ENCODE results near the gene HPCAL1. TPM values are rescaled to one million over a fixed set of nuclear protein-coding genes. Genes with fewer than 3 reads are reported as not detected.

Gene HPCAL1
- total and polyA plus RNA-seq, 2 experiments from 2014 or later = 8.3 to 25.4 TPM

DNA sequence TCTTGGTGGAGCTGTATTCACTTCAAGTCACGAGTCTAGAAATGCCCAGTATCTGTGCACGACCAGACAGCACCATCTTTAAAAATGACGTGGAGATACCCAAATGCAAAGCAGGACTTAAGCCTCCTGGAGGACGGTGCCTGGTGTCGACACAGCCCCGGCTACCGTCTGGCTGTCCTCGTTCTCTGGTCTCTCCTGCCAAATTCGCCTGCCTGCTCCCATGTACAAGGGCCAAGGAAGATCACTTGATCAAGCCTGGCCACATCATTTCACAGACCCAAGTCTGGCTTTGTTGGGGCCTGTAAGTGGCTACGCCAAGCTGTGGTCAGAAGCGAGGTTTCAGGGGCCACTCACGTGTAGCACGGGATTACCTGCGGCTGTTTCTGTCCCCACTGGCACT lies 136.0 kb downstream of the HPCAL1 start:
- ATAC-seq = no peak
- DNase-seq (ENCODE audit: low spot score) = no peak
- Mint-ChIP-seq H3K27me3 (ENCODE audit: insufficient read depth, low read depth, poor library complexity) (peaks cover 10% of the 10 kb centered on the region), H3K27ac (no peak overlapping the region), H3K9me3 (no peaks in the 10 kb centered on the region), H3K4me3 (no peak overlapping the region), H3K4me1 (no peaks in the 10 kb centered on the region), H3K36me3 (ENCODE audit: low read depth) (peaks cover 47% of the 10 kb centered on the region)
- H3K4me1 ChIP-seq (ENCODE audit: insufficient read depth) = no peaks in the 10 kb centered on the region
- H3K4me3 ChIP-seq = no peak overlapping the region
- no peak overlapping the region for H2AFZ ChIP-seq
- no peaks in the 10 kb centered on the region for H3K9me2 ChIP-seq (ENCODE audit: insufficient read depth)
- H3K27me3 ChIP-seq (ENCODE audit: insufficient read depth) = no peaks in the 10 kb centered on the region
- no peaks in the 10 kb centered on the region for H3K79me2 ChIP-seq (replicated peaks; ENCODE audit: insufficient read depth)
- H3K27ac ChIP-seq (ENCODE audit: low read depth) = no peak overlapping the region
- no peak for TF ChIP-seq STAT1 (IDR thresholded peaks at IDR 0.05; ENCODE audit: unreplicated experiment)
- no peak for TF ChIP-seq NANOG (IDR thresholded peaks at IDR 0.05; ENCODE audit: borderline replicate concordance)
- TF ChIP-seq, protein P1, sequence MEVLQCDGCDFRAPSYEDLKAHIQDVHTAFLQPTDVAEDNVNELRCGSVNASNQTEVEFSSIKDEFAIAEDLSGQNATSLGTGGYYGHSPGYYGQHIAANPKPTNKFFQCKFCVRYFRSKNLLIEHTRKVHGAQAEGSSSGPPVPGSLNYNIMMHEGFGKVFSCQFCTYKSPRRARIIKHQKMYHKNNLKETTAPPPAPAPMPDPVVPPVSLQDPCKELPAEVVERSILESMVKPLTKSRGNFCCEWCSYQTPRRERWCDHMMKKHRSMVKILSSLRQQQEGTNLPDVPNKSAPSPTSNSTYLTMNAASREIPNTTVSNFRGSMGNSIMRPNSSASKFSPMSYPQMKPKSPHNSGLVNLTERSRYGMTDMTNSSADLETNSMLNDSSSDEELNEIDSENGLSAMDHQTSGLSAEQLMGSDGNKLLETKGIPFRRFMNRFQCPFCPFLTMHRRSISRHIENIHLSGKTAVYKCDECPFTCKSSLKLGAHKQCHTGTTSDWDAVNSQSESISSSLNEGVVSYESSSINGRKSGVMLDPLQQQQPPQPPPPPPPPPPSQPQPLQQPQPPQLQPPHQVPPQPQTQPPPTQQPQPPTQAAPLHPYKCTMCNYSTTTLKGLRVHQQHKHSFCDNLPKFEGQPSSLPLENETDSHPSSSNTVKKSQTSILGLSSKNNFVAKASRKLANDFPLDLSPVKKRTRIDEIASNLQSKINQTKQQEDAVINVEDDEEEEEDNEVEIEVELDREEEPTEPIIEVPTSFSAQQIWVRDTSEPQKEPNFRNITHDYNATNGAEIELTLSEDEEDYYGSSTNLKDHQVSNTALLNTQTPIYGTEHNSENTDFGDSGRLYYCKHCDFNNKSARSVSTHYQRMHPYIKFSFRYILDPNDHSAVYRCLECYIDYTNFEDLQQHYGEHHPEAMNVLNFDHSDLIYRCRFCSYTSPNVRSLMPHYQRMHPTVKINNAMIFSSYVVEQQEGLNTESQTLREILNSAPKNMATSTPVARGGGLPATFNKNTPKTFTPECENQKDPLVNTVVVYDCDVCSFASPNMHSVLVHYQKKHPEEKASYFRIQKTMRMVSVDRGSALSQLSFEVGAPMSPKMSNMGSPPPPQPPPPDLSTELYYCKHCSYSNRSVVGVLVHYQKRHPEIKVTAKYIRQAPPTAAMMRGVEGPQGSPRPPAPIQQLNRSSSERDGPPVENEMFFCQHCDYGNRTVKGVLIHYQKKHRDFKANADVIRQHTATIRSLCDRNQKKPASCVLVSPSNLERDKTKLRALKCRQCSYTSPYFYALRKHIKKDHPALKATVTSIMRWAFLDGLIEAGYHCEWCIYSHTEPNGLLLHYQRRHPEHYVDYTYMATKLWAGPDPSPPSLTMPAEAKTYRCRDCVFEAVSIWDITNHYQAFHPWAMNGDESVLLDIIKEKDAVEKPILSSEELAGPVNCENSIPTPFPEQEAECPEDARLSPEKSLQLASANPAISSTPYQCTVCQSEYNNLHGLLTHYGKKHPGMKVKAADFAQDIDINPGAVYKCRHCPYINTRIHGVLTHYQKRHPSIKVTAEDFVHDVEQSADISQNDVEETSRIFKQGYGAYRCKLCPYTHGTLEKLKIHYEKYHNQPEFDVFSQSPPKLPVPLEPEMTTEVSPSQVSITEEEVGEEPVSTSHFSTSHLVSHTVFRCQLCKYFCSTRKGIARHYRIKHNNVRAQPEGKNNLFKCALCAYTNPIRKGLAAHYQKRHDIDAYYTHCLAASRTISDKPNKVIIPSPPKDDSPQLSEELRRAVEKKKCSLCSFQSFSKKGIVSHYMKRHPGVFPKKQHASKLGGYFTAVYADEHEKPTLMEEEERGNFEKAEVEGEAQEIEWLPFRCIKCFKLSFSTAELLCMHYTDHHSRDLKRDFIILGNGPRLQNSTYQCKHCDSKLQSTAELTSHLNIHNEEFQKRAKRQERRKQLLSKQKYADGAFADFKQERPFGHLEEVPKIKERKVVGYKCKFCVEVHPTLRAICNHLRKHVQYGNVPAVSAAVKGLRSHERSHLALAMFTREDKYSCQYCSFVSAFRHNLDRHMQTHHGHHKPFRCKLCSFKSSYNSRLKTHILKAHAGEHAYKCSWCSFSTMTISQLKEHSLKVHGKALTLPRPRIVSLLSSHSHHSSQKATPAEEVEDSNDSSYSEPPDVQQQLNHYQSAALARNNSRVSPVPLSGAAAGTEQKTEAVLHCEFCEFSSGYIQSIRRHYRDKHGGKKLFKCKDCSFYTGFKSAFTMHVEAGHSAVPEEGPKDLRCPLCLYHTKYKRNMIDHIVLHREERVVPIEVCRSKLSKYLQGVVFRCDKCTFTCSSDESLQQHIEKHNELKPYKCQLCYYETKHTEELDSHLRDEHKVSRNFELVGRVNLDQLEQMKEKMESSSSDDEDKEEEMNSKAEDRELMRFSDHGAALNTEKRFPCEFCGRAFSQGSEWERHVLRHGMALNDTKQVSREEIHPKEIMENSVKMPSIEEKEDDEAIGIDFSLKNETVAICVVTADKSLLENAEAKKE (CRISPR knock-in tag; IDR thresholded peaks at IDR 0.05) = no peak
- TF ChIP-seq, protein P2, sequence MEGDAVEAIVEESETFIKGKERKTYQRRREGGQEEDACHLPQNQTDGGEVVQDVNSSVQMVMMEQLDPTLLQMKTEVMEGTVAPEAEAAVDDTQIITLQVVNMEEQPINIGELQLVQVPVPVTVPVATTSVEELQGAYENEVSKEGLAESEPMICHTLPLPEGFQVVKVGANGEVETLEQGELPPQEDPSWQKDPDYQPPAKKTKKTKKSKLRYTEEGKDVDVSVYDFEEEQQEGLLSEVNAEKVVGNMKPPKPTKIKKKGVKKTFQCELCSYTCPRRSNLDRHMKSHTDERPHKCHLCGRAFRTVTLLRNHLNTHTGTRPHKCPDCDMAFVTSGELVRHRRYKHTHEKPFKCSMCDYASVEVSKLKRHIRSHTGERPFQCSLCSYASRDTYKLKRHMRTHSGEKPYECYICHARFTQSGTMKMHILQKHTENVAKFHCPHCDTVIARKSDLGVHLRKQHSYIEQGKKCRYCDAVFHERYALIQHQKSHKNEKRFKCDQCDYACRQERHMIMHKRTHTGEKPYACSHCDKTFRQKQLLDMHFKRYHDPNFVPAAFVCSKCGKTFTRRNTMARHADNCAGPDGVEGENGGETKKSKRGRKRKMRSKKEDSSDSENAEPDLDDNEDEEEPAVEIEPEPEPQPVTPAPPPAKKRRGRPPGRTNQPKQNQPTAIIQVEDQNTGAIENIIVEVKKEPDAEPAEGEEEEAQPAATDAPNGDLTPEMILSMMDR (conservative IDR thresholded peaks at IDR 0.05; ENCODE audit: low read depth in 2 of 2) = no peak
- TF ChIP-seq JUNB (IDR thresholded peaks at IDR 0.05; ENCODE audit: unreplicated experiment) = no peak
- H4K20me1 ChIP-seq (replicated peaks; ENCODE audit: insufficient read depth) = no peaks in the 10 kb centered on the region
- peaks cover 11% of the 10 kb centered on the region; the same call in 1 of the 2 replicates for H3K36me3 ChIP-seq (ENCODE audit: insufficient read depth)
- H3K4me2 ChIP-seq = no peak overlapping the region
- H3F3A ChIP-seq (replicated peaks; ENCODE audit: low read depth) = no peaks in the 10 kb centered on the region

Data from GM23338 (cell line).